GM12891 (cell line): ENCODE measurements around the gene ATF1.

ENCODE experiments used
- POLR2A ChIP-seq: IDR thresholded peaks from 2 replicates; pipeline ENCODE4 v1.6.1; 2011; ENCODE audit warnings: low read depth, low read length, control low read depth
- POLR2AphosphoS5 ChIP-seq: IDR thresholded peaks from 2 replicates; pipeline ENCODE4 v1.6.1; 2011; ENCODE audit warnings: low read depth, low read length, control low read depth
- SPI1 ChIP-seq: IDR thresholded peaks from 2 replicates; pipeline ENCODE4 v1.6.1; 2011; ENCODE audit warnings: low read depth, low read length, control low read depth

GRCh38 chr12:50772877-50773276, 9.0 kb downstream of the ATF1 start:
- TF ChIP-seq POLR2AphosphoS5 (no peak), POLR2A (no peak), SPI1 (no peak)
